Peyer's patch (tissue), 4 donors: ENCODE measurements around the gene VNN1.

Experiments
- POLR2A ChIP-seq, 2 donors: fragments of 450-650 bp; IDR thresholded peaks; one replicate each; pipeline ENCODE4 v1.5.1; 2017; ENCODE audit warnings: antibody characterized with exemption in 2 of 2, mild to moderate bottlenecking in 2 of 2, moderate library complexity in 2 of 2
- TF ChIP-seq, protein P1 (sequence below), 6 experiments: fragments of 450-650 bp in 4 of 6; fragments of 200-600 bp in 2 of 6; sonication (generic) in 1 of 6; IDR thresholded peaks; one replicate each; pipeline ENCODE4 v1.5.1; 2017 to 2019; ENCODE audit warnings: antibody characterized with exemption in 6 of 6, mild to moderate bottlenecking in 3 of 6, moderate library complexity in 1 of 6

DNA sequence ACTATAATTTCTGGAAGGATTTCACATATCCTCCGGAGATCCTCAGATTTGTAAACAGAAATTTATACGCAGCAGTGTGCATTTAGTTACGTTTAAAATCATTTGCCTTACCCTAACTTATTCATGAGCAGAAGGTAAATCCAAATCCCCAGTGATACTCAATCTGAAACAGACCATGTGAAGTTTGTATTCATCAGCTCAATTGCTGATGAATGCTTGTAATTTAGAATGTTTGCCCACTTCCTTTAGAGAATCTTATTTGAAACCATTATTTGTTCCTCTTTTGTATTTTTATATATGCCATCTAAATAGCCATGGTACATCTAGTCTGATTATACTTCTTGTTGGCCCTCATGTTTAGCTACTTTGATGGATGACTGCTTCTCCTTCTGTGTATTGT is 70.3 kb downstream of the VNN1 start:
- TF ChIP-seq, protein P1, sequence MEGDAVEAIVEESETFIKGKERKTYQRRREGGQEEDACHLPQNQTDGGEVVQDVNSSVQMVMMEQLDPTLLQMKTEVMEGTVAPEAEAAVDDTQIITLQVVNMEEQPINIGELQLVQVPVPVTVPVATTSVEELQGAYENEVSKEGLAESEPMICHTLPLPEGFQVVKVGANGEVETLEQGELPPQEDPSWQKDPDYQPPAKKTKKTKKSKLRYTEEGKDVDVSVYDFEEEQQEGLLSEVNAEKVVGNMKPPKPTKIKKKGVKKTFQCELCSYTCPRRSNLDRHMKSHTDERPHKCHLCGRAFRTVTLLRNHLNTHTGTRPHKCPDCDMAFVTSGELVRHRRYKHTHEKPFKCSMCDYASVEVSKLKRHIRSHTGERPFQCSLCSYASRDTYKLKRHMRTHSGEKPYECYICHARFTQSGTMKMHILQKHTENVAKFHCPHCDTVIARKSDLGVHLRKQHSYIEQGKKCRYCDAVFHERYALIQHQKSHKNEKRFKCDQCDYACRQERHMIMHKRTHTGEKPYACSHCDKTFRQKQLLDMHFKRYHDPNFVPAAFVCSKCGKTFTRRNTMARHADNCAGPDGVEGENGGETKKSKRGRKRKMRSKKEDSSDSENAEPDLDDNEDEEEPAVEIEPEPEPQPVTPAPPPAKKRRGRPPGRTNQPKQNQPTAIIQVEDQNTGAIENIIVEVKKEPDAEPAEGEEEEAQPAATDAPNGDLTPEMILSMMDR (IDR thresholded peaks at IDR 0.05) = no peak
- no peak for TF ChIP-seq POLR2A (IDR thresholded peaks at IDR 0.05)
